IMR-90 (cell line): ENCODE data around the gene SLC27A2. TPM values are rescaled to one million over a fixed set of nuclear protein-coding genes. Genes with fewer than 3 reads are reported as not detected.

ENCODE experiments used
- ATAC-seq: fragments of 200-7000 bp; cut with Tn5 transposase; 2 replicates; pipeline ENCODE4 v1.9.1; 2020; ENCODE audit warnings: low read depth, mild to moderate bottlenecking, moderate library complexity
- BruUV-seq: library from RNA; stranded (reverse); fragments of 400-500 nt; replicated peaks from 2 replicates; lab custom pipeline; 2021; lab: Mats Ljungman, UMichigan
- CTCF ChIA-PET: fragments of 300-600 bp; formaldehyde crosslinking; extraction: SDS; loops from one replicate; lab custom pipeline; 2021; ENCODE audit warnings: antibody characterized with exemption; lab: Yijun Ruan, JAX
- POLR2A ChIA-PET: fragments of 300-600 bp; sonication (Branson Sonifier 250); formaldehyde crosslinking; loops from one replicate; lab custom pipeline; 2022; ENCODE audit warnings: antibody characterized with exemption; ENCODE audit not compliant: unreplicated experiment; lab: Charles Lee
- DNase-seq: peaks from one replicate; pipeline ENCODE4 v3.0.0; 2013
- H2AFZ ChIP-seq: replicated peaks from 2 replicates; pipeline ENCODE3; 2013; ENCODE audit warnings: low read length, mild to moderate bottlenecking; ENCODE audit not compliant: poor library complexity
- H2AK5ac ChIP-seq: 2 replicates; pipeline ENCODE4 v1.6.1; 2013; ENCODE audit warnings: low read depth, low read length, inconsistent platforms
- H2AK9ac ChIP-seq: replicated peaks from 2 replicates; pipeline ENCODE3; 2013; ENCODE audit warnings: mild to moderate bottlenecking, low read depth, low read length, moderate library complexity; ENCODE audit not compliant: poor library complexity
- H2BK120ac ChIP-seq: 2 replicates; pipeline ENCODE4 v1.6.1; 2013; ENCODE audit warnings: low read depth, low read length, inconsistent platforms
- H2BK15ac ChIP-seq: 3 replicates; pipeline ENCODE4 v1.6.1; 2013; ENCODE audit warnings: low read depth, low read length, inconsistent platforms
- H2BK20ac ChIP-seq: 2 replicates; pipeline ENCODE4 v1.6.1; 2013; ENCODE audit warnings: low read depth, mild to moderate bottlenecking, inconsistent platforms, low read length, moderate library complexity
- H2BK5ac ChIP-seq: 2 replicates; pipeline ENCODE4 v1.6.1; 2013; ENCODE audit warnings: mild to moderate bottlenecking, low read depth, low read length, inconsistent platforms; ENCODE audit not compliant: poor library complexity, severe bottlenecking
- H3K14ac ChIP-seq: replicated peaks from 2 replicates; pipeline ENCODE4 v1.6.1; 2013; ENCODE audit warnings: low read depth, low read length, inconsistent platforms
- H3K18ac ChIP-seq: 2 replicates; pipeline ENCODE4 v1.6.1; 2013; ENCODE audit warnings: low read depth, low read length, control low read depth
- H3K23ac ChIP-seq: 2 replicates; pipeline ENCODE4 v1.6.1; 2013; ENCODE audit warnings: low read depth, low read length, inconsistent platforms
- H3K27ac ChIP-seq: 2 replicates; pipeline ENCODE4 v1.5.1; 2013; ENCODE audit warnings: mild to moderate bottlenecking, control low read depth, low read length; ENCODE audit not compliant: insufficient read depth
- H3K27me3 ChIP-seq: 2 replicates; pipeline ENCODE4 v1.6.1; 2013; ENCODE audit warnings: low read length; ENCODE audit not compliant: control insufficient read depth, insufficient read depth
- H3K36me3 ChIP-seq: 2 replicates; pipeline ENCODE4 v1.6.1; 2013; ENCODE audit warnings: low read length, mixed read lengths; ENCODE audit not compliant: control insufficient read depth, insufficient read depth
- H3K4ac ChIP-seq: 2 replicates; pipeline ENCODE4 v1.6.1; 2013; ENCODE audit warnings: low read depth, low read length, inconsistent platforms
- H3K4me1 ChIP-seq: 2 replicates; pipeline ENCODE4 v1.6.1; 2013; ENCODE audit warnings: low read length, mixed read lengths; ENCODE audit not compliant: control insufficient read depth, insufficient read depth
- H3K4me2 ChIP-seq: 2 replicates; pipeline ENCODE4 v1.6.1; 2013; ENCODE audit warnings: low read depth, mild to moderate bottlenecking, control low read depth, low read length, moderate library complexity
- H3K4me3 ChIP-seq: 2 replicates; pipeline ENCODE4 v1.5.1; 2013; ENCODE audit warnings: low read depth, mild to moderate bottlenecking, control low read depth, low read length, moderate library complexity; ENCODE audit not compliant: insufficient read depth
- H3K56ac ChIP-seq: 2 replicates; pipeline ENCODE4 v1.6.1; 2013; ENCODE audit warnings: low read length, inconsistent platforms; ENCODE audit not compliant: insufficient read depth; ENCODE audit errors: extremely low read depth
- H3K79me1 ChIP-seq, 2 experiments: 2 replicates each; pipeline ENCODE4 v1.6.1; 2013; ENCODE audit warnings: low read length in 2 of 2, inconsistent platforms in 1 of 2, low read depth in 1 of 2
- H3K9ac ChIP-seq: 2 replicates; pipeline ENCODE4 v1.6.1; 2013; ENCODE audit warnings: low read depth, low read length, control low read depth
- H3K9me1 ChIP-seq: 2 replicates; pipeline ENCODE4 v1.6.1; 2013; ENCODE audit warnings: low read length, inconsistent platforms; ENCODE audit not compliant: insufficient read depth
- H3K9me3 ChIP-seq: 2 replicates; pipeline ENCODE4 v1.6.1; 2013; ENCODE audit warnings: low read length; ENCODE audit not compliant: control insufficient read depth, insufficient read depth
- H4K20me1 ChIP-seq: 2 replicates; pipeline ENCODE4 v1.6.1; 2013; ENCODE audit warnings: low read length, inconsistent platforms; ENCODE audit not compliant: insufficient read depth
- H4K5ac ChIP-seq: 2 replicates; pipeline ENCODE4 v1.6.1; 2013; ENCODE audit warnings: mild to moderate bottlenecking, low read depth, low read length, control low read depth
- H4K8ac ChIP-seq, 2 experiments: 2 replicates each; pipeline ENCODE4 v1.6.1; 2013; ENCODE audit warnings: low read depth in 2 of 2, low read length in 2 of 2, control low read depth in 1 of 2, inconsistent platforms in 1 of 2
- H4K91ac ChIP-seq: 2 replicates; pipeline ENCODE4 v1.6.1; 2013; ENCODE audit warnings: low read depth, low read length, inconsistent platforms; ENCODE audit not compliant: insufficient read depth
- CHD1 ChIP-seq: IDR thresholded peaks from 2 replicates; pipeline ENCODE4 v1.6.1; 2012; ENCODE audit warnings: low read depth, low read length, improper control_type of control experiment
- MAZ ChIP-seq: IDR thresholded peaks from 2 replicates; pipeline ENCODE4 v1.6.1; 2012; ENCODE audit warnings: low read depth, mild to moderate bottlenecking, low read length, improper control_type of control experiment, moderate library complexity, borderline replicate concordance
- MXI1 ChIP-seq: IDR thresholded peaks from 2 replicates; pipeline ENCODE4 v1.6.1; 2012; ENCODE audit warnings: low read depth, mild to moderate bottlenecking, low read length, moderate library complexity, borderline replicate concordance
- NFE2L2 ChIP-seq: fragments of 150-350 bp; IDR thresholded peaks from 2 replicates; pipeline ENCODE4 v1.6.1; 2016; ENCODE audit warnings: low read depth, mild to moderate bottlenecking, low read length
- POLR2A ChIP-seq: IDR thresholded peaks from 2 replicates; pipeline ENCODE4 v1.6.1; 2012; ENCODE audit warnings: mild to moderate bottlenecking, low read depth, low read length
- RCOR1 ChIP-seq: IDR thresholded peaks from 2 replicates; pipeline ENCODE4 v1.6.1; 2012; ENCODE audit warnings: mild to moderate bottlenecking, low read length, improper control_type of control experiment; ENCODE audit not compliant: insufficient replicate concordance
- USF2 ChIP-seq: fragments of 150-350 bp; IDR thresholded peaks from 2 replicates; pipeline ENCODE4 v1.6.1; 2017; ENCODE audit warnings: mild to moderate bottlenecking, antibody characterized with exemption, low read length, low read depth
- WGBS, 2 experiments: methylation state at CpG; one replicate each; pipeline versions ENCODE4 v1.1.5 to v1.1.7; 2013; ENCODE audit warnings: missing lambda C conversion rate in 2 of 2; ENCODE audit not compliant: insufficient read length in 1 of 2; ENCODE audit errors: extremely low coverage in 2 of 2; 5-methylcytosine and 5-hydroxymethylcytosine counted together
- dilution Hi-C: fragments of 300-500 bp; cut with HindIII; formaldehyde crosslinking; loops from one replicate; pipeline ENCODE4 v1.14.3; 2018; ENCODE audit warnings: low sequenced_read_pairs; ENCODE audit not compliant: unreplicated experiment
- in situ Hi-C: fragments of 300-500 bp; cut with MboI; formaldehyde crosslinking; loops from 3 replicates; pipeline ENCODE4 v1.14.3; 2019; ENCODE audit warnings: low sequenced_read_pairs, inconsistent platforms, mixed read lengths
- intact Hi-C: fragments of 100-400 bp; cut with micrococcal nuclease; formaldehyde crosslinking; loops from 2 replicates; pipeline ENCODE4 v1.10.0; 2022
- polyA plus RNA-seq, 3 experiments: library from polyadenylated mRNA; depleted of rRNA; stranded (reverse); fragments of >200 nt; gene quantifications; 2 replicates each; pipeline ENCODE4 v1.2.3, GENCODE V29; 2012; ENCODE audit warnings: low replicate concordance in 1 of 3
- total RNA-seq: library from RNA; depleted of rRNA; stranded (reverse); fragments of >200 nt; gene quantifications from 2 replicates; pipeline ENCODE4 v1.2.3, GENCODE V29; 2012
- TF ChIP-seq, protein P1 (sequence below): fragments of 150-350 bp; IDR thresholded peaks from 2 replicates; pipeline ENCODE4 v1.6.1; 2016; ENCODE audit warnings: low read depth, mild to moderate bottlenecking, low read length, moderate library complexity, borderline replicate concordance

Gene SLC27A2
- total and polyA plus RNA-seq, 2 of the 4 experiments (the other 2 are of a cell fraction): under 0.01 TPM; not detected in 1

GRCh38 chr15:50209809-50210208 lies 27.8 kb downstream of the SLC27A2 start:
- Histone ChIP-seq H3K36me3 (no peaks in the 10 kb centered on the region), H2AFZ (no peak overlapping the region), H2BK120ac (no peak overlapping the region), H2AK9ac (no peak overlapping the region), H3K23ac (no peak overlapping the region), H3K4me1 (no peaks in the 10 kb centered on the region), H3K27ac (no peak overlapping the region), H3K27me3 (no peaks in the 10 kb centered on the region; the same call in 1 of the 2 replicates), H2BK5ac (no peak overlapping the region), H4K91ac (no peak overlapping the region), H2AK5ac (no peak overlapping the region), H3K56ac (no peak overlapping the region), H3K9ac (no peak overlapping the region), H4K20me1 (no peaks in the 10 kb centered on the region), H4K5ac (no peak overlapping the region), H3K14ac (no peak overlapping the region; the same call in 1 of the 2 replicates), H2BK15ac (no peak overlapping the region), H3K18ac (no peak overlapping the region), H3K9me3 (peaks cover 4% of the 10 kb centered on the region; the same call in 1 of the 2 replicates), H3K4ac (no peak overlapping the region), H3K4me2 (no peak overlapping the region), H3K4me3 (no peak overlapping the region), H3K79me1 (no peaks in the 10 kb centered on the region), H2BK20ac (no peak overlapping the region), H4K8ac (no peak overlapping the region), H3K9me1 (no peaks in the 10 kb centered on the region; the same call in 1 of the 2 replicates)
- no peak for TF ChIP-seq NFE2L2
- TF ChIP-seq MXI1: no peak
- no peak for TF ChIP-seq USF2
- TF ChIP-seq MAZ: no peak
- TF ChIP-seq POLR2A: no peak
- TF ChIP-seq, protein P1, sequence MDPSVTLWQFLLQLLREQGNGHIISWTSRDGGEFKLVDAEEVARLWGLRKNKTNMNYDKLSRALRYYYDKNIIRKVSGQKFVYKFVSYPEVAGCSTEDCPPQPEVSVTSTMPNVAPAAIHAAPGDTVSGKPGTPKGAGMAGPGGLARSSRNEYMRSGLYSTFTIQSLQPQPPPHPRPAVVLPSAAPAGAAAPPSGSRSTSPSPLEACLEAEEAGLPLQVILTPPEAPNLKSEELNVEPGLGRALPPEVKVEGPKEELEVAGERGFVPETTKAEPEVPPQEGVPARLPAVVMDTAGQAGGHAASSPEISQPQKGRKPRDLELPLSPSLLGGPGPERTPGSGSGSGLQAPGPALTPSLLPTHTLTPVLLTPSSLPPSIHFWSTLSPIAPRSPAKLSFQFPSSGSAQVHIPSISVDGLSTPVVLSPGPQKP: no peak
- TF ChIP-seq RCOR1: no peak
- no peak for TF ChIP-seq CHD1
- no TSS peak for BruUV-seq
- ATAC-seq (no peak), DNase-seq (no peak)
- no CpG with 5 or more reads among the region's 4 CpGs for WGBS, 2 experiments
- in situ Hi-C loops (no loop called here), intact Hi-C loops (no loop called here), dilution Hi-C loops (no loop called here)
- CTCF ChIA-PET: no interaction called here
- POLR2A ChIA-PET: interaction anchor here (0.6 kb wide), 1 partner anchor 116 kb away, joined by 5 read pairs; no protein-coding TSS in a partner anchor
